KMS-11 (cell line): ENCODE data around the gene TPRX1.

Experiments
- H2AFZ ChIP-seq: fragments of 200-600 bp; sonication (generic); 2 replicates; pipeline ENCODE4 v1.6.1; 2016; ENCODE audit warnings: antibody characterized with exemption, mixed run types, low read depth
- H3K27ac ChIP-seq: fragments of 200-600 bp; sonication (generic); 2 replicates; pipeline ENCODE4 v1.6.1; 2016; ENCODE audit warnings: mild to moderate bottlenecking, mixed run types
- H3K27me3 ChIP-seq: fragments of 200-600 bp; sonication (generic); 2 replicates; pipeline ENCODE4 v1.6.1; 2017; ENCODE audit warnings: mild to moderate bottlenecking, low read depth, mixed run types, moderate library complexity; ENCODE audit not compliant: insufficient read depth
- H3K36me3 ChIP-seq: fragments of 200-600 bp; sonication (generic); 2 replicates; pipeline ENCODE4 v1.6.1; 2017; ENCODE audit warnings: mild to moderate bottlenecking, mixed run types; ENCODE audit not compliant: insufficient read depth
- H3K4me1 ChIP-seq: fragments of 200-600 bp; sonication (generic); 2 replicates; pipeline ENCODE4 v1.6.1; 2016; ENCODE audit warnings: mild to moderate bottlenecking, low read depth, mixed run types; ENCODE audit not compliant: poor library complexity, severe bottlenecking
- H3K4me2 ChIP-seq: fragments of 200-600 bp; sonication (generic); 2 replicates; pipeline ENCODE4 v1.7.0; 2016; ENCODE audit warnings: mild to moderate bottlenecking, mixed run types
- H3K4me3 ChIP-seq: fragments of 200-600 bp; sonication (generic); IDR thresholded peaks from 2 replicates; pipeline ENCODE4 v1.6.1; 2017; ENCODE audit warnings: low read depth, low read length, mixed read lengths; ENCODE audit not compliant: insufficient read depth
- H3K79me2 ChIP-seq: fragments of 200-600 bp; sonication (generic); 2 replicates; pipeline ENCODE4 v1.6.1; 2016; ENCODE audit warnings: low read depth, mixed run types; ENCODE audit not compliant: insufficient read depth
- H3K9ac ChIP-seq: fragments of 200-600 bp; sonication (generic); 2 replicates; pipeline ENCODE4 v1.6.1; 2016; ENCODE audit warnings: mild to moderate bottlenecking, mixed run types
- H4K20me1 ChIP-seq: fragments of 200-600 bp; sonication (generic); 2 replicates; pipeline ENCODE4 v1.6.1; 2016; ENCODE audit warnings: mild to moderate bottlenecking, mixed run types; ENCODE audit not compliant: insufficient read depth
- TF ChIP-seq, protein P1 (sequence below): fragments of 200-600 bp; sonication (generic); conservative IDR thresholded peaks from 2 replicates; pipeline ENCODE4 v1.6.1; 2017; ENCODE audit warnings: low read depth, mild to moderate bottlenecking, antibody characterized with exemption, low read length, moderate library complexity, mixed read lengths

TPRX1 gene

DNA sequence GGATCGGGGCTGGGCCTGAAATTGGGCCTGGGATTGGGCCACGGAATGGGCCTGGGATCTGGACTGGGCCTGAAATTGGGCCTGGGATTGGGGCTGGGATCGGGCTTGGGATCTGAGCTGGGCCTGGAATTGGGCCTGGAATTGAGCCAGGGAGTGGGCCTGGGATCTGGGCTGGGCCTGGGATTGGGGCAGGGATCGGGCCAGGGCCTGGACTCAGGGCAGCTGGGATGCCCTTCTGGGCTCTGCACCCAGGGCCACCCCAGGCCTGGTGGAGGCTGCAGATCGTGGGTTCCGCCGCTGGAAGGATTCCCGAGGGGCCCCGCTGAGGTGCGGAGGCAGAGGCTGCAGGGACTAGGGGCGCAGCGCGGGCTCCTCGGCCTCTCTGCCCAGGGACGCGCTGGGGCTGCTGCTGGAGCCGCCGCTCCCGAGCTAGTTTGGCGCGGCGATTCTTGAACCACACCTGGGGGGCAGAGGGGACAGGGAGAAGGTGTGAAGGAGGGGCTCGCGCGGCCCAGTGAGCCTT lies 1.8 kb downstream of the TPRX1 start:
- Histone ChIP-seq H3K4me3 (no peak overlapping the region), H3K27me3 (peaks cover 24% of the 10 kb centered on the region), H3K36me3 (no peaks in the 10 kb centered on the region), H3K4me2 (no peak overlapping the region), H3K9ac (no peak overlapping the region), H3K4me1 (no peaks in the 10 kb centered on the region), H3K27ac (no peak overlapping the region), H3K79me2 (no peaks in the 10 kb centered on the region), H4K20me1 (no peaks in the 10 kb centered on the region), H2AFZ (no peak overlapping the region)
- TF ChIP-seq, protein P1, sequence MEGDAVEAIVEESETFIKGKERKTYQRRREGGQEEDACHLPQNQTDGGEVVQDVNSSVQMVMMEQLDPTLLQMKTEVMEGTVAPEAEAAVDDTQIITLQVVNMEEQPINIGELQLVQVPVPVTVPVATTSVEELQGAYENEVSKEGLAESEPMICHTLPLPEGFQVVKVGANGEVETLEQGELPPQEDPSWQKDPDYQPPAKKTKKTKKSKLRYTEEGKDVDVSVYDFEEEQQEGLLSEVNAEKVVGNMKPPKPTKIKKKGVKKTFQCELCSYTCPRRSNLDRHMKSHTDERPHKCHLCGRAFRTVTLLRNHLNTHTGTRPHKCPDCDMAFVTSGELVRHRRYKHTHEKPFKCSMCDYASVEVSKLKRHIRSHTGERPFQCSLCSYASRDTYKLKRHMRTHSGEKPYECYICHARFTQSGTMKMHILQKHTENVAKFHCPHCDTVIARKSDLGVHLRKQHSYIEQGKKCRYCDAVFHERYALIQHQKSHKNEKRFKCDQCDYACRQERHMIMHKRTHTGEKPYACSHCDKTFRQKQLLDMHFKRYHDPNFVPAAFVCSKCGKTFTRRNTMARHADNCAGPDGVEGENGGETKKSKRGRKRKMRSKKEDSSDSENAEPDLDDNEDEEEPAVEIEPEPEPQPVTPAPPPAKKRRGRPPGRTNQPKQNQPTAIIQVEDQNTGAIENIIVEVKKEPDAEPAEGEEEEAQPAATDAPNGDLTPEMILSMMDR, result no peak

- H3K27me3 ChIP-seq, result peaks cover 26% of the 10 kb centered on the region
- H3K79me2 ChIP-seq, result no peaks in the 10 kb centered on the region
- no peak overlapping the region for H3K4me3 ChIP-seq
- no peak overlapping the region for H3K27ac ChIP-seq
- H3K4me1 ChIP-seq, result no peaks in the 10 kb centered on the region
- H3K4me2 ChIP-seq, result no peak overlapping the region
- H2AFZ ChIP-seq, result no peak overlapping the region
- H4K20me1 ChIP-seq, result no peaks in the 10 kb centered on the region
- TF ChIP-seq, protein P1, result no peak
- no peak overlapping the region for H3K9ac ChIP-seq
- no peaks in the 10 kb centered on the region for H3K36me3 ChIP-seq
Observed at GRCh38 chr19:47801270-47801669, 3.1 kb downstream of the TPRX1 start.

GRCh38 chr19:47798904-47799266 lies 5.5 kb downstream of the TPRX1 start:
- Histone ChIP-seq H4K20me1 (no peaks in the 10 kb centered on the region), H3K4me2 (no peak overlapping the region), H3K4me1 (no peaks in the 10 kb centered on the region), H3K9ac (no peak overlapping the region), H3K79me2 (no peaks in the 10 kb centered on the region), H3K27me3 (peaks cover 28% of the 10 kb centered on the region), H3K4me3 (no peak overlapping the region), H2AFZ (no peak overlapping the region), H3K36me3 (no peaks in the 10 kb centered on the region), H3K27ac (no peak overlapping the region)
- TF ChIP-seq, protein P1, result no peak

DNA sequence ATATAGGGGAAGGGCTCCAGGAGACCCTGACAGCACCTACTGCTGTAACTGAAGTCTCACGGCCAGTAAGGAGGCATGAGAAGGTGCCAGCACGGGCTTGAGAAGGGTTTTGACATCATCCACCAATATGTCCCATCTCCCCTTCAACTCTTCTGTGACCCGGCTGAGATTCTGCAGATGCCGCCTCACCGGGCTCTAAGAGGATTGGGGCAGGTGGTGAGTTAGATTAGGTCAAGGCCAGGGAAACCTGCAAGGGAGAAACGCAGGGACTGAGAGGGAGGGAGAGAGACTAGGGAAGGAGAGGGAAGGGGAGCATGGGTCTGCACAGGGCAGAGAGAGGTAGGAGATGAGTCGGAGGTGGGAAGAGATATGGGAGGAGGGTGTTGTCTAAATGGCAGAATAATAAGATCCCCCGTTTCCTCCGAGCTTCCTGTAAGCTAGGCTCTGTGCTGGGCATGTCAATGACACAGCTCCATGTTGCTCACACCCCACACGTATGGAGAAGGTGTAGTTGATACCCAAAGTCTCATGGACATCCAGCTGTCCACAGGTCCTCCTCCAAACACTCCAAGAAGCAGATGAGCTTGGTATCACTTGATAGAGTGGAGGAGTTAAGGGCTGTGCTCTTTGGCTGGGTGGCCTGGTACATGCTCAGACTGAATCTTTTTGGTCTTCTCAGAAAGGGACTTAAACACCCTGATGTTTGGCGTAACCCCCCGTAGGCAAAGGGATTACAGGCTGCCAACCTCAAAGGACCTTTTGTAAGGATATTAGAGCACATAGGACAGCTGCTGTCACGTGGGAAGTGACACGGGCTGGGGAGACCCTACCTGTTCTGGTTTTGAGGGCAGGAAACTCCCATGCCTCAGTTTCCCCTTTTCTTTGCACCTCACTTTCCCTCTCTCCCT lies 6.1 kb downstream of the TPRX1 start:
- H3K4me1 ChIP-seq, result no peaks in the 10 kb centered on the region
- no peak overlapping the region for H3K4me2 ChIP-seq
- peaks cover 28% of the 10 kb centered on the region for H3K27me3 ChIP-seq
- H4K20me1 ChIP-seq, result no peaks in the 10 kb centered on the region
- H3K79me2 ChIP-seq, result no peaks in the 10 kb centered on the region
- H3K9ac ChIP-seq, result no peak overlapping the region
- H2AFZ ChIP-seq, result no peak overlapping the region
- no peak overlapping the region for H3K4me3 ChIP-seq
- H3K36me3 ChIP-seq, result no peaks in the 10 kb centered on the region
- no peak overlapping the region for H3K27ac ChIP-seq
- TF ChIP-seq, protein P1, result no peak
